Fibroblast of peridontal ligament (primary cell): Measurements from ENCODE around the gene BBOF1.
"Not testable (repeated sequence)": the region's sequence is repeated elsewhere in the genome, so short reads cannot be mapped to it uniquely, and the experiment has no call there.

ENCODE experiments used
- DNase-seq: peaks from one replicate; pipeline ENCODE4 v3.0.0-alpha.2; 2010; ENCODE audit errors: extremely low read depth

Gene BBOF1

GRCh38 chr14:74018586-74019407, at the start of gene BBOF1, which contains the start of gene ENTPD5:
TSS of gene BBOF1 (plus strand) at chr14:74019349. CDS start at chr14:74019479, 130 bp downstream.
TSS of gene ENTPD5 (minus strand) at chr14:74019288. CDS start at chr14:73988102, 31,186 bp downstream.
- peak; percentile 77 for DNase-seq

- no peak for DNase-seq
Observed at GRCh38 chr14:73973497-73973896, 45.7 kb upstream of the BBOF1 start.

GRCh38 chr14:73976125-73976524, 43.0 kb upstream of the BBOF1 start:
- DNase-seq, result no peak

GRCh38 chr14:73977896-73978295, 41.3 kb upstream of the BBOF1 start:
- peak; percentile 65 for DNase-seq

- no peak for DNase-seq
Observed at GRCh38 chr14:73988065-73988464, 31.1 kb upstream of the BBOF1 start.

GRCh38 chr14:73988656-73989055, 30.5 kb upstream of the BBOF1 start:
- not testable (repeated sequence) for DNase-seq

GRCh38 chr14:73991092-73991491, 28.1 kb upstream of the BBOF1 start:
- no peak for DNase-seq

- not testable (repeated sequence) for DNase-seq
Observed at GRCh38 chr14:73994926-73995325, 24.2 kb upstream of the BBOF1 start.

GRCh38 chr14:73995977-73996378, 23.2 kb upstream of the BBOF1 start:
- no peak for DNase-seq

GRCh38 chr14:73996731-73997107, 22.4 kb upstream of the BBOF1 start:
- DNase-seq, result no peak

GRCh38 chr14:73997108-73997943, 21.8 kb upstream of the BBOF1 start:
- no peak for DNase-seq

GRCh38 chr14:73997944-73998447, 21.2 kb upstream of the BBOF1 start:
- DNase-seq, result no peak

GRCh38 chr14:73998726-73999125, 20.4 kb upstream of the BBOF1 start:
- no peak for DNase-seq

GRCh38 chr14:74005664-74006063, 13.5 kb upstream of the BBOF1 start:
- not testable (repeated sequence) for DNase-seq

GRCh38 chr14:74008843-74009499, 10.2 kb upstream of the BBOF1 start:
- DNase-seq, result no peak

- DNase-seq, result no peak
Observed at GRCh38 chr14:74014299-74014698, 4.8 kb upstream of the BBOF1 start.

- DNase-seq, result no peak
Observed at GRCh38 chr14:74015176-74015575, 4.0 kb upstream of the BBOF1 start.

GRCh38 chr14:74015963-74016362, 3.2 kb upstream of the BBOF1 start:
- no peak for DNase-seq

- peak; percentile 92 for DNase-seq
Observed at GRCh38 chr14:74018174-74018585, 969 bp upstream of the BBOF1 start.

GRCh38 chr14:74019408-74020137, 424 bp downstream of the BBOF1 start:
- DNase-seq, result peak; percentile 70

GRCh38 chr14:74022346-74022745, 3.2 kb downstream of the BBOF1 start:
- no peak for DNase-seq
